H1 (cell line): Measurements from ENCODE around the gene MYOM3. TPM values are rescaled to one million over a fixed set of nuclear protein-coding genes. Genes with fewer than 3 reads are reported as not detected.

ENCODE experiments used
- CTCF ChIA-PET: fragments of 300-600 bp; sonication (Branson Sonifier 250); formaldehyde crosslinking; loops from one replicate; lab custom pipeline; 2021; ENCODE audit not compliant: partially characterized antibody; lab: Charles Lee
- POLR2A ChIA-PET: fragments of 300-600 bp; sonication (Branson Sonifier 250); formaldehyde crosslinking; loops from one replicate; lab custom pipeline; 2021; ENCODE audit warnings: inconsistent platforms; ENCODE audit not compliant: partially characterized antibody; lab: Charles Lee
- DNase-seq, 2 experiments: peaks; one replicate each; pipeline versions ENCODE4 v3.0.0 to v3.0.0-alpha.2; 2010 to 2022; ENCODE audit warnings: low spot score in 2 of 2, low read depth in 1 of 2, mixed read lengths in 1 of 2
- FAIRE-seq: peaks from 2 replicates; lab custom pipeline; 2011; peaks lifted over from hg19 to GRCh38; lab: Jason Lieb, UNC
- H2AFZ ChIP-seq: 2 replicates; pipeline ENCODE4 v1.8.1; 2012; ENCODE audit warnings: low read length, inconsistent platforms
- H2AK5ac ChIP-seq: 2 replicates; pipeline ENCODE4 v1.6.1; 2013; ENCODE audit warnings: low read depth, low read length
- H2BK120ac ChIP-seq: replicated peaks from 2 replicates; pipeline ENCODE3; 2013; ENCODE audit warnings: low read depth, low read length, inconsistent platforms
- H2BK12ac ChIP-seq: 2 replicates; pipeline ENCODE4 v1.6.1; 2013; ENCODE audit warnings: low read depth, low read length
- H2BK15ac ChIP-seq: 2 replicates; pipeline ENCODE4 v1.6.1; 2013; ENCODE audit warnings: low read length
- H2BK20ac ChIP-seq: 2 replicates; pipeline ENCODE4 v1.6.1; 2013; ENCODE audit warnings: low read length
- H2BK5ac ChIP-seq: 2 replicates; pipeline ENCODE4 v1.6.1; 2013; ENCODE audit warnings: low read depth, low read length
- H3K14ac ChIP-seq: 2 replicates; pipeline ENCODE4 v1.6.1; 2013; ENCODE audit warnings: inconsistent platforms; ENCODE audit not compliant: insufficient read length
- H3K18ac ChIP-seq: 2 replicates; pipeline ENCODE4 v1.6.1; 2013; ENCODE audit warnings: low read length; ENCODE audit errors: extremely low read depth
- H3K23ac ChIP-seq: 2 replicates; pipeline ENCODE4 v1.6.1; 2013; ENCODE audit warnings: inconsistent platforms; ENCODE audit not compliant: insufficient read length
- H3K23me2 ChIP-seq: 2 replicates; pipeline ENCODE4 v1.6.1; 2013; ENCODE audit warnings: low read depth, low read length
- H3K27ac ChIP-seq: 2 replicates; pipeline ENCODE4 v1.6.1; 2011; ENCODE audit warnings: low read depth, low read length, inconsistent platforms
- H3K27me3 ChIP-seq, 4 experiments: replicated peaks in 1 of 4; 1 replicate in 1 of 4; 2 replicates in 3 of 4; pipeline versions ENCODE4 v1.6.1 to v1.8.1; 2011 to 2013; ENCODE audit warnings: low read length in 3 of 4, mild to moderate bottlenecking in 3 of 4, inconsistent platforms in 2 of 4, mixed read lengths in 2 of 4, moderate library complexity in 1 of 4; ENCODE audit not compliant: control insufficient read depth in 3 of 4, insufficient read depth in 3 of 4; ENCODE audit errors: extremely low read depth in 1 of 4
- H3K36me3 ChIP-seq, 4 experiments: 2 replicates each; pipeline versions ENCODE4 v1.6.1 to v1.8.1; 2011 to 2013; ENCODE audit warnings: mild to moderate bottlenecking in 4 of 4, low read length in 3 of 4, moderate library complexity in 2 of 4, control low read depth in 1 of 4, inconsistent platforms in 1 of 4; ENCODE audit not compliant: insufficient read depth in 4 of 4, control insufficient read depth in 2 of 4
- H3K4ac ChIP-seq: replicated peaks from 2 replicates; pipeline ENCODE3; 2013; ENCODE audit warnings: low read length, low read depth, mixed read lengths, inconsistent platforms; ENCODE audit not compliant: insufficient read length
- H3K4me1 ChIP-seq, 4 experiments: replicated peaks in 1 of 4; 1 replicate in 1 of 4; 2 replicates in 3 of 4; pipeline versions ENCODE4 v1.6.1 to v1.8.1; 2011 to 2013; ENCODE audit warnings: low read length in 3 of 4, inconsistent platforms in 2 of 4, mixed read lengths in 1 of 4; ENCODE audit not compliant: insufficient read depth in 4 of 4, control insufficient read depth in 3 of 4
- H3K4me2 ChIP-seq, 2 experiments: 2 replicates each; pipeline versions ENCODE4 v1.6.1 to v1.8.1; 2011 to 2013; ENCODE audit warnings: low read depth in 2 of 2, low read length in 2 of 2, control low read depth in 1 of 2, inconsistent platforms in 1 of 2, mild to moderate bottlenecking in 1 of 2; ENCODE audit not compliant: insufficient read depth in 1 of 2
- H3K4me3 ChIP-seq, 4 experiments: fragments of 200-600, 300-600 bp in 1 of 4; sonication (generic), shearing (Covaris generic), sonication (Bioruptor Twin) in 1 of 4; 2 replicates each; pipeline versions ENCODE4 v1.5.1 to v1.8.1; 2011 to 2016; ENCODE audit warnings: low read length in 4 of 4, low read depth in 3 of 4, control low read depth in 2 of 4, inconsistent platforms in 2 of 4, mild to moderate bottlenecking in 2 of 4, mixed read lengths in 1 of 4, moderate library complexity in 1 of 4; ENCODE audit not compliant: insufficient read depth in 2 of 4; ENCODE audit errors: extremely low read depth in 1 of 4
- H3K56ac ChIP-seq: replicated peaks from 2 replicates; pipeline ENCODE3; 2013; ENCODE audit warnings: low read depth, mild to moderate bottlenecking, mixed read lengths, low read length, inconsistent platforms; ENCODE audit not compliant: insufficient read length
- H3K79me1 ChIP-seq: 2 replicates; pipeline ENCODE4 v1.6.1; 2013; ENCODE audit warnings: low read depth, low read length, control low read depth
- H3K79me2 ChIP-seq, 2 experiments: 2 replicates each; pipeline versions ENCODE4 v1.6.1 to v1.8.1; 2012 to 2013; ENCODE audit warnings: low read length in 2 of 2, mild to moderate bottlenecking in 2 of 2, inconsistent platforms in 1 of 2; ENCODE audit not compliant: insufficient read depth in 2 of 2, control insufficient read depth in 1 of 2
- H3K9ac ChIP-seq, 4 experiments: replicated peaks in 1 of 4; 1 replicate in 1 of 4; 2 replicates in 3 of 4; pipeline versions ENCODE4 v1.6.1 to v1.8.1; 2011 to 2013; ENCODE audit warnings: low read depth in 3 of 4, low read length in 3 of 4, control low read depth in 2 of 4, mild to moderate bottlenecking in 2 of 4, moderate library complexity in 2 of 4, inconsistent platforms in 1 of 4; ENCODE audit errors: extremely low read depth in 1 of 4
- H3K9me3 ChIP-seq, 2 experiments: 2 replicates each; pipeline versions ENCODE4 v1.6.1 to v1.8.1; 2012 to 2013; ENCODE audit warnings: mild to moderate bottlenecking in 2 of 2, moderate library complexity in 2 of 2, control low read depth in 1 of 2, inconsistent platforms in 1 of 2, low read depth in 1 of 2, low read length in 1 of 2, mixed read lengths in 1 of 2; ENCODE audit not compliant: insufficient read depth in 2 of 2
- H4K20me1 ChIP-seq, 2 experiments: replicated peaks in 1 of 2; 2 replicates each; pipeline versions ENCODE3 to v1.8.1; 2011 to 2013; ENCODE audit warnings: inconsistent platforms in 2 of 2, low read length in 2 of 2, mild to moderate bottlenecking in 1 of 2; ENCODE audit not compliant: insufficient read depth in 2 of 2, control insufficient read depth in 1 of 2
- H4K5ac ChIP-seq: 2 replicates; pipeline ENCODE4 v1.6.1; 2013; ENCODE audit warnings: low read length, low read depth, mixed read lengths, inconsistent platforms; ENCODE audit not compliant: insufficient read length
- H4K8ac ChIP-seq: 2 replicates; pipeline ENCODE4 v1.8.0; 2013; ENCODE audit warnings: mild to moderate bottlenecking, moderate library complexity, low read length, inconsistent platforms; ENCODE audit not compliant: insufficient read depth; ENCODE audit errors: extremely low read depth
- H4K91ac ChIP-seq: replicated peaks from 2 replicates; pipeline ENCODE3; 2013; ENCODE audit warnings: low read length, mixed read lengths, inconsistent platforms; ENCODE audit not compliant: insufficient read length
- EP300 ChIP-seq, 2 experiments: IDR thresholded peaks; 1 replicate in 1 of 2; 2 replicates in 1 of 2; pipeline ENCODE4 v1.6.1; 2011 to 2012; ENCODE audit warnings: low read depth in 2 of 2, low read length in 2 of 2, mild to moderate bottlenecking in 2 of 2, borderline replicate concordance in 1 of 2, inconsistent platforms in 1 of 2, moderate library complexity in 1 of 2
- MAFK ChIP-seq: IDR thresholded peaks from 2 replicates; pipeline ENCODE4 v1.6.1; 2012; ENCODE audit warnings: low read depth, mild to moderate bottlenecking, improper control_type of control experiment, low read length
- NANOG ChIP-seq: IDR thresholded peaks from 2 replicates; pipeline ENCODE4 v1.6.1; 2011; ENCODE audit warnings: low read length, low read depth, mild to moderate bottlenecking, inconsistent platforms; ENCODE audit not compliant: insufficient read depth, poor library complexity, severe bottlenecking
- POLR2A ChIP-seq, 2 experiments: IDR thresholded peaks; 1 replicate in 1 of 2; 2 replicates in 1 of 2; pipeline ENCODE4 v1.6.1; 2011; ENCODE audit warnings: low read depth in 2 of 2, low read length in 2 of 2, mild to moderate bottlenecking in 2 of 2; ENCODE audit errors: control extremely low read depth in 1 of 2
- RBBP5 ChIP-seq: IDR thresholded peaks from 2 replicates; pipeline ENCODE4 v1.7.1; 2012; ENCODE audit warnings: low read depth, mild to moderate bottlenecking, inconsistent platforms, low read length, moderate library complexity, borderline replicate concordance
- SAP30 ChIP-seq: fragments of 300-600 bp; sonication (generic); IDR thresholded peaks from 2 replicates; pipeline ENCODE4 v1.7.1; 2012; ENCODE audit warnings: low read length, moderate library complexity, mild to moderate bottlenecking, inconsistent platforms; ENCODE audit not compliant: insufficient read depth, insufficient replicate concordance
- SIN3A ChIP-seq, 2 experiments: IDR thresholded peaks in 1 of 2; conservative IDR thresholded peaks in 1 of 2; 2 replicates each; pipeline ENCODE4 v1.6.1; 2011 to 2012; ENCODE audit warnings: low read length in 2 of 2, improper control_type of control experiment in 1 of 2, low read depth in 1 of 2, mild to moderate bottlenecking in 1 of 2
- SP4 ChIP-seq: IDR thresholded peaks from 2 replicates; pipeline ENCODE4 v1.6.1; 2012; ENCODE audit warnings: low read length, inconsistent platforms
- WGBS, 2 experiments: shearing (Covaris generic) in 1 of 2; methylation state at CpG; one replicate each; pipeline versions ENCODE4 v1.1.6 to v1.1.7; 2013 to 2015; ENCODE audit warnings: low lambda C conversion rate in 2 of 2, mixed read lengths in 2 of 2, inconsistent platforms in 1 of 2, low coverage in 1 of 2, missing lambda C conversion rate in 1 of 2; ENCODE audit not compliant: insufficient replicate concordance in 2 of 2, insufficient coverage in 1 of 2, insufficient read length in 1 of 2; ENCODE audit errors: extremely low coverage in 1 of 2, missing lambda C conversion rate in 1 of 2; 5-methylcytosine and 5-hydroxymethylcytosine counted together
- polyA plus RNA-seq, 7 experiments: library from polyadenylated mRNA; depleted of rRNA in 3 of 7; stranded (reverse) in 5 of 7; unstranded in 2 of 7; fragments of >200 nt in 5 of 7; fragments of 200-250 nt in 2 of 7; gene quantifications; 1 replicate in 5 of 7; 2 replicates in 1 of 7; 4 replicates in 1 of 7; pipeline versions ENCODE4 v1.2.1 to v1.2.3, GENCODE V29; 2011 to 2013; ENCODE audit warnings: missing spikeins in 2 of 7, mixed read lengths in 2 of 7
- total RNA-seq: library from RNA; stranded (reverse); fragmentation: NEBNext Ultra II Directional; extraction: Animal tissue kit (Norgen Biotek cat#: 25700); gene quantifications from 2 replicates; pipeline ENCODE4 v1.2.1, GENCODE V29; 2021
- TF ChIP-seq, protein P1 (sequence below): IDR thresholded peaks from 2 replicates; pipeline ENCODE4 v1.6.1; 2012; ENCODE audit warnings: inconsistent platforms
- TF ChIP-seq, protein P2 (sequence below): IDR thresholded peaks from 2 replicates; pipeline ENCODE4 v1.6.1; 2011; ENCODE audit warnings: low read depth, mild to moderate bottlenecking, low read length; ENCODE audit not compliant: insufficient read depth

MYOM3 gene
- total and polyA plus RNA-seq, 2 of the 8 experiments (the other 6 are each of a cell fraction or from before 2014, with no cell fraction given): 0.08 to 0.09 TPM

- H2BK20ac ChIP-seq: no peak overlapping the region
- peak overlapping the region; percentile 51 for H3K18ac ChIP-seq
- H3K23me2 ChIP-seq: no peaks in the 10 kb centered on the region
- POLR2A ChIA-PET: interaction anchor here (0.6 to 1.8 kb wide), 5 partner anchors 43 to 447 kb away, joined by 3 to 6 read pairs (median 4); partner anchors contain the start of gene SRSF10
- 92% methylated on average over 4 of the region's 4 CpGs; no CpG with 5 or more reads in 1 of the 2 experiments for WGBS, 2 experiments
- no peak overlapping the region for H3K56ac ChIP-seq
- H3K9me3 ChIP-seq: no peaks in the 10 kb centered on the region
- DNase-seq: no peak
- H2BK5ac ChIP-seq: no peak overlapping the region
- H3K79me2 ChIP-seq: no peaks in the 10 kb centered on the region
- H3K27ac ChIP-seq: no peak overlapping the region
- no peak overlapping the region for H3K4me2 ChIP-seq
- H2BK120ac ChIP-seq: no peak overlapping the region
- no peak overlapping the region for H3K9ac ChIP-seq
- no peak overlapping the region for H2AK5ac ChIP-seq
- H4K91ac ChIP-seq: no peak overlapping the region
- H3K4ac ChIP-seq: no peak overlapping the region
- H3K4me3 ChIP-seq: no peak overlapping the region
- no peak overlapping the region for H4K8ac ChIP-seq
- no peaks in the 10 kb centered on the region for H4K20me1 ChIP-seq
- no peak overlapping the region for H3K23ac ChIP-seq
- CTCF ChIA-PET: interaction anchor here (1.1 kb wide), 1 partner anchor 213 kb away, joined by 3 read pairs; no protein-coding TSS in a partner anchor
- H3K14ac ChIP-seq: no peak overlapping the region
- no peak overlapping the region for H4K5ac ChIP-seq
- no peak overlapping the region for H2AFZ ChIP-seq
- no peak overlapping the region for H2BK15ac ChIP-seq
- no peaks in the 10 kb centered on the region for H3K79me1 ChIP-seq
- H3K27me3 ChIP-seq: no peaks in the 10 kb centered on the region
- FAIRE-seq: no peak
- peaks cover 0 to 12% (median 4%) of the 10 kb centered on the region in 4 experiments; a peak in 5 of 7 replicates for H3K4me1 ChIP-seq
- H3K36me3 ChIP-seq: no peaks in the 10 kb centered on the region
- H2BK12ac ChIP-seq: peak overlapping the region; percentile 29; the same call in 1 of the 2 replicates
- no peak for TF ChIP-seq NANOG
- TF ChIP-seq, protein P1, sequence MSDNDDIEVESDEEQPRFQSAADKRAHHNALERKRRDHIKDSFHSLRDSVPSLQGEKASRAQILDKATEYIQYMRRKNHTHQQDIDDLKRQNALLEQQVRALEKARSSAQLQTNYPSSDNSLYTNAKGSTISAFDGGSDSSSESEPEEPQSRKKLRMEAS: no peak
- TF ChIP-seq SP4: no peak
- TF ChIP-seq, protein P2, sequence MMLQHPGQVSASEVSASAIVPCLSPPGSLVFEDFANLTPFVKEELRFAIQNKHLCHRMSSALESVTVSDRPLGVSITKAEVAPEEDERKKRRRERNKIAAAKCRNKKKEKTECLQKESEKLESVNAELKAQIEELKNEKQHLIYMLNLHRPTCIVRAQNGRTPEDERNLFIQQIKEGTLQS: no peak
- TF ChIP-seq POLR2A (IDR thresholded peaks at IDR 0.05; ENCODE audit: control extremely low read depth in 1 of 2, low read depth in 2 of 2, low read length in 2 of 2): no peak
- no peak for TF ChIP-seq MAFK
- TF ChIP-seq EP300 (IDR thresholded peaks at IDR 0.05; ENCODE audit: borderline replicate concordance in 1 of 2, low read depth in 2 of 2, low read length in 2 of 2): no peak
- no peak for TF ChIP-seq SAP30
- no peak for TF ChIP-seq RBBP5
- TF ChIP-seq SIN3A (conservative IDR thresholded peaks at IDR 0.05 in 1 of 2, IDR thresholded peaks at IDR 0.05 in 1 of 2; ENCODE audit: low read depth in 1 of 2, low read length in 2 of 2): no peak
These were observed 89.2 kb downstream of the MYOM3 start for GRCh38 chr1:24022581-24023361.
